Prostate gland (tissue), 2 donors: ENCODE results near the gene FKRP.

Experiments
- POLR2A ChIP-seq: fragments of 450-650 bp; IDR thresholded peaks from one replicate; pipeline ENCODE4 v1.6.1; 2016; ENCODE audit warnings: antibody characterized with exemption, mild to moderate bottlenecking
- POLR2AphosphoS5 ChIP-seq: sonication (generic); formaldehyde crosslinking; IDR thresholded peaks from one replicate; pipeline ENCODE4 v1.6.1; 2017; ENCODE audit warnings: antibody characterized with exemption
- TF ChIP-seq, protein P1 (sequence below), 4 experiments: fragments of 200-600 bp in 2 of 4; fragments of 450-650 bp in 2 of 4; sonication (generic) in 2 of 4; IDR thresholded peaks; 1 replicate in 3 of 4; 2 replicates in 1 of 4; pipeline ENCODE4 v1.5.1; 2016 to 2019; ENCODE audit warnings: antibody characterized with exemption in 4 of 4, mild to moderate bottlenecking in 2 of 4, moderate library complexity in 2 of 4

DNA sequence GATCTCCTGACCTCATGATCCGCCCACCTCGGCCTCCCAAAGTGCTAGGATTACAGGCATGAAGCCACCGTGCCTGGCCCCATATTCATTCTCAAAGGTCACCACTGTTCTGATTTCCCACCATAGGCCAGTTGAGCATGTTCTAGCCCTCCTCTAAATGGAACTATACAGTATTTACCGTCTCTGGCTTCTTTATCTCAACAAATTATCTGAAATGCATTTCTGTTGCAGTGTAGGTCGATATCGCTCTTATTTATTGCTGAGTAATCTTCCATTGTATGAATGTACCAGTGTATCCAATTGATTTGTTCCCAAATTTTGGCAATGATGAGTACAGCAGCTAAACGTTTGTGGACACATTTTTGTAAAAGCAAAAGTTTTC is 27.2 kb downstream of the FKRP start:
- TF ChIP-seq POLR2AphosphoS5 (no peak), POLR2A (no peak)
- TF ChIP-seq, protein P1, sequence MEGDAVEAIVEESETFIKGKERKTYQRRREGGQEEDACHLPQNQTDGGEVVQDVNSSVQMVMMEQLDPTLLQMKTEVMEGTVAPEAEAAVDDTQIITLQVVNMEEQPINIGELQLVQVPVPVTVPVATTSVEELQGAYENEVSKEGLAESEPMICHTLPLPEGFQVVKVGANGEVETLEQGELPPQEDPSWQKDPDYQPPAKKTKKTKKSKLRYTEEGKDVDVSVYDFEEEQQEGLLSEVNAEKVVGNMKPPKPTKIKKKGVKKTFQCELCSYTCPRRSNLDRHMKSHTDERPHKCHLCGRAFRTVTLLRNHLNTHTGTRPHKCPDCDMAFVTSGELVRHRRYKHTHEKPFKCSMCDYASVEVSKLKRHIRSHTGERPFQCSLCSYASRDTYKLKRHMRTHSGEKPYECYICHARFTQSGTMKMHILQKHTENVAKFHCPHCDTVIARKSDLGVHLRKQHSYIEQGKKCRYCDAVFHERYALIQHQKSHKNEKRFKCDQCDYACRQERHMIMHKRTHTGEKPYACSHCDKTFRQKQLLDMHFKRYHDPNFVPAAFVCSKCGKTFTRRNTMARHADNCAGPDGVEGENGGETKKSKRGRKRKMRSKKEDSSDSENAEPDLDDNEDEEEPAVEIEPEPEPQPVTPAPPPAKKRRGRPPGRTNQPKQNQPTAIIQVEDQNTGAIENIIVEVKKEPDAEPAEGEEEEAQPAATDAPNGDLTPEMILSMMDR (IDR thresholded peaks at IDR 0.05): no peak
